ENCODE results near the gene ZNF534. TPM values are rescaled to one million over a fixed set of nuclear protein-coding genes. Genes with fewer than 3 reads are reported as not detected.

The ZNF534 gene
- not detected in 5 replicates for total RNA-seq (2022; extraction: Qiagen RNA extraction; ENCODE audit: low read depth)

GRCh38 chr19:52428937-52429336, at the start of gene ZNF534:
ZNF534 (plus strand) TSS chr19:52429148; CDS start chr19:52431475, 2,327 bp downstream.

GRCh38 chr19:52397310-52398080, 31.5 kb upstream of the ZNF534 start, which contains the start of gene ZNF528:
ZNF528 (plus strand) TSS chr19:52397849; CDS start chr19:52402014, 4,165 bp downstream.

GRCh38 chr19:52453324-52454094, 24.6 kb downstream of the ZNF534 start, which contains the start of gene ZNF578:
ZNF578 (plus strand) TSS chr19:52453553; CDS start chr19:52501846, 48,293 bp downstream.

Other genes with a start within 250 kb of the ZNF534 start
- gene PPP2R1A, start 239.1 kb upstream of the ZNF534 start, total RNA-seq (2022; extraction: Qiagen RNA extraction; ENCODE audit: low read depth), result 183 to 309 TPM (median 305 TPM) in 5 replicates
- 6.3 to 10.6 TPM (median 9.1 TPM) in 5 replicates for gene ZNF766, start 159.6 kb upstream of the ZNF534 start, total RNA-seq (2022; extraction: Qiagen RNA extraction; ENCODE audit: low read depth)
- 7.7 to 19.4 TPM (median 17.0 TPM) in 5 replicates for gene ZNF480, start 132.0 kb upstream of the ZNF534 start, total RNA-seq (2022; extraction: Qiagen RNA extraction; ENCODE audit: low read depth)
- not detected in 5 replicates for gene ZNF610, start 92.9 kb upstream of the ZNF534 start, total RNA-seq (2022; extraction: Qiagen RNA extraction; ENCODE audit: low read depth)
- gene ZNF880, start 59.2 kb upstream of the ZNF534 start, total RNA-seq (2022; extraction: Qiagen RNA extraction; ENCODE audit: low read depth), result 0.73 to 1.2 TPM (median 0.97 TPM) in 5 replicates
- gene ZNF528, start 31.3 kb upstream of the ZNF534 start, total RNA-seq (2022; extraction: Qiagen RNA extraction; ENCODE audit: low read depth), result 0.13 to 0.21 TPM (median 0.16 TPM) in 3 of 5 replicates, not detected in the others
- not detected in 5 replicates for gene ZNF578, start 24.4 kb downstream of the ZNF534 start, total RNA-seq (2022; extraction: Qiagen RNA extraction; ENCODE audit: low read depth)
- 0.03 to 0.37 TPM (median 0.09 TPM) in 4 of 5 replicates, not detected in the other for gene ZNF808, start 98.5 kb downstream of the ZNF534 start, total RNA-seq (2022; extraction: Qiagen RNA extraction; ENCODE audit: low read depth)
- 0.08 to 0.55 TPM (median 0.24 TPM) in 5 replicates for gene ZNF701, start 141.1 kb downstream of the ZNF534 start, total RNA-seq (2022; extraction: Qiagen RNA extraction; ENCODE audit: low read depth)
- gene ZNF83, start 209.2 kb downstream of the ZNF534 start, total RNA-seq (2022; extraction: Qiagen RNA extraction; ENCODE audit: low read depth), result 0.05 to 0.17 TPM (median 0.08 TPM) in 3 of 5 replicates, not detected in the others

Data from A549 treated with GW870086 at 1 μM for 4 hours (cell line).